Astrocyte (in vitro differentiated cells and primary cell): ENCODE data around the gene TCP1. TPM values are rescaled to one million over a fixed set of nuclear protein-coding genes. Genes with fewer than 3 reads are reported as not detected.

ENCODE experiments used
- DNase-seq: peaks from one replicate; pipeline ENCODE4 v3.0.0-alpha.2; 2010; ENCODE audit warnings: low read depth
- FAIRE-seq: peaks from 2 replicates; lab custom pipeline; 2011; peaks lifted over from hg19 to GRCh38; lab: Jason Lieb, UNC
- H2AFZ ChIP-seq: 2 replicates; pipeline ENCODE4 v1.6.0; 2012; ENCODE audit warnings: low read depth, low read length, inconsistent platforms
- H3K27ac ChIP-seq: 2 replicates; pipeline ENCODE4 v1.5.1; 2011; ENCODE audit warnings: low read depth, low read length, inconsistent platforms
- H3K27me3 ChIP-seq: 2 replicates; pipeline ENCODE4 v1.6.0; 2011; ENCODE audit warnings: low read length, inconsistent platforms; ENCODE audit not compliant: insufficient read depth
- H3K36me3 ChIP-seq: 2 replicates; pipeline ENCODE4 v1.5.1; 2011; ENCODE audit warnings: low read length, inconsistent platforms; ENCODE audit not compliant: insufficient read depth
- H3K4me1 ChIP-seq: 2 replicates; pipeline ENCODE4 v1.5.1; 2011; ENCODE audit warnings: low read length, inconsistent platforms; ENCODE audit not compliant: insufficient read depth
- H3K4me2 ChIP-seq: 2 replicates; pipeline ENCODE4 v1.6.0; 2012; ENCODE audit warnings: low read length, inconsistent platforms
- H3K4me3 ChIP-seq: 2 replicates; pipeline ENCODE4 v1.5.1; 2011; ENCODE audit warnings: low read depth, mild to moderate bottlenecking, low read length, inconsistent platforms; ENCODE audit not compliant: insufficient read depth
- H3K79me2 ChIP-seq: 2 replicates; pipeline ENCODE4 v1.6.0; 2012; ENCODE audit warnings: mild to moderate bottlenecking, low read length, inconsistent platforms; ENCODE audit not compliant: insufficient read depth
- H3K9ac ChIP-seq: 2 replicates; pipeline ENCODE4 v1.6.0; 2012; ENCODE audit warnings: mild to moderate bottlenecking, low read length, inconsistent platforms
- H3K9me3 ChIP-seq: 2 replicates; pipeline ENCODE4 v1.5.1; 2012; ENCODE audit warnings: low read depth, mild to moderate bottlenecking, low read length, inconsistent platforms; ENCODE audit not compliant: insufficient read depth
- H4K20me1 ChIP-seq: 2 replicates; pipeline ENCODE4 v1.6.0; 2012; ENCODE audit warnings: low read length, inconsistent platforms; ENCODE audit not compliant: insufficient read depth
- H3K27ac Mint-ChIP-seq: one replicate; pipeline ENCODE4 v1.8.0; 2021; ENCODE audit warnings: mild to moderate bottlenecking, mixed read lengths; ENCODE audit not compliant: unreplicated experiment
- H3K27me3 Mint-ChIP-seq: one replicate; pipeline ENCODE4 v1.8.0; 2021; ENCODE audit warnings: low read depth, mixed read lengths; ENCODE audit not compliant: unreplicated experiment
- H3K36me3 Mint-ChIP-seq: one replicate; pipeline ENCODE4 v1.8.0; 2021; ENCODE audit warnings: low read depth, mixed read lengths; ENCODE audit not compliant: unreplicated experiment
- H3K4me1 Mint-ChIP-seq: one replicate; pipeline ENCODE4 v1.8.0; 2021; ENCODE audit warnings: low read depth, mixed read lengths; ENCODE audit not compliant: unreplicated experiment
- H3K4me3 Mint-ChIP-seq: one replicate; pipeline ENCODE4 v1.8.0; 2021; ENCODE audit warnings: mild to moderate bottlenecking, moderate library complexity, mixed read lengths; ENCODE audit not compliant: unreplicated experiment
- H3K9me3 Mint-ChIP-seq: one replicate; pipeline ENCODE4 v1.8.0; 2021; ENCODE audit warnings: mild to moderate bottlenecking, mixed read lengths; ENCODE audit not compliant: unreplicated experiment
- EZH2 ChIP-seq: IDR thresholded peaks from 2 replicates; pipeline ENCODE4 v1.6.1; 2012; ENCODE audit warnings: mild to moderate bottlenecking, low read length, inconsistent platforms; ENCODE audit not compliant: insufficient read depth
- total RNA-seq: library from RNA; stranded (reverse); gene quantifications from 2 replicates; pipeline ENCODE4 v1.2.1, GENCODE V29; 2021
- TF ChIP-seq, protein P1 (sequence below): IDR thresholded peaks from 2 replicates; pipeline ENCODE4 v1.5.1; 2011; ENCODE audit warnings: low read depth, mild to moderate bottlenecking, inconsistent platforms, low read length, moderate library complexity; ENCODE audit not compliant: insufficient read depth

The TCP1 gene
- total RNA-seq, 1 donor from 2014 or later = 256 TPM

DNA sequence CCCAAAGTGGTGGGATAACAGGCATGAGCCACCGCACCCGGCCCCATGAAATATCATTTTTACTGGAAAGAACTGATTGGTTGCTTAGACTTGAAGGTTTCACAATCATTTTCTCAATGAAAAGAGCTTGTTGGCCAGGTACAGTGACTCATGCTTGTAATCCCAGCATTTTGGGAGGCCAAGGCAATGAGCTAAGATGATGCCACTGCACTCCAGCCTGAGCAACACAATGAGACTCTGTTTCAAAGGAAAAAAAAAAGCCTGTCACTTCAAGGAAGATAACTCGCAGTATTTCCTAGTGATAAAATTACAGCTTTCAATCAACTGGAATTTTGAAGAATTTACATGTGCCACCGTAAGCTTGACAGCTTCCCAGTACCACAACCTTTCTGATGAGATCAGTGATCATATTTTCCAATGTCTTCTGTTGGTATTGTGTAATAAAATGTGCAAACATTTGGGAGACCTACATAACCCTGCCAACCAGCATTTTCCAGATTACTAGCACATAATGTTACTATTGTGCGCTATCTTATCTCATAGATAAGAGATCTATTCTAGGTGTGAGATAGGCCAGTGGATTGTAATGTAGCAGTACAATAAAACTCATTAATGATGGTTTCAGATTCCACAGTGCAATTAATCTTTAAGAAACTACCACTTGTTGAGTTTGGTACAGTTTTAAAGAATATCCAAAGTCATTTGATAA, 17.9 kb upstream of the TCP1 start:
- H3K27me3 Mint-ChIP-seq = peaks cover 2% of the 10 kb centered on the region
- Histone ChIP-seq H3K4me2 (no peak overlapping the region), H3K36me3 (no peaks in the 10 kb centered on the region), H3K9ac (no peak overlapping the region), H4K20me1 (no peaks in the 10 kb centered on the region), H3K27ac (no peak overlapping the region), H3K9me3 (no peaks in the 10 kb centered on the region), H3K27me3 (no peaks in the 10 kb centered on the region), H3K4me1 (no peaks in the 10 kb centered on the region), H3K79me2 (no peaks in the 10 kb centered on the region), H3K4me3 (no peak overlapping the region), H2AFZ (no peak overlapping the region)
- H3K4me1 Mint-ChIP-seq = no peaks in the 10 kb centered on the region
- no peak overlapping the region for H3K4me3 Mint-ChIP-seq
- peak; percentile 39 for DNase-seq
- FAIRE-seq = no peak
- peaks cover 1% of the 10 kb centered on the region for H3K9me3 Mint-ChIP-seq
- no peak overlapping the region for H3K27ac Mint-ChIP-seq
- TF ChIP-seq EZH2 = no peak
- TF ChIP-seq, protein P1, sequence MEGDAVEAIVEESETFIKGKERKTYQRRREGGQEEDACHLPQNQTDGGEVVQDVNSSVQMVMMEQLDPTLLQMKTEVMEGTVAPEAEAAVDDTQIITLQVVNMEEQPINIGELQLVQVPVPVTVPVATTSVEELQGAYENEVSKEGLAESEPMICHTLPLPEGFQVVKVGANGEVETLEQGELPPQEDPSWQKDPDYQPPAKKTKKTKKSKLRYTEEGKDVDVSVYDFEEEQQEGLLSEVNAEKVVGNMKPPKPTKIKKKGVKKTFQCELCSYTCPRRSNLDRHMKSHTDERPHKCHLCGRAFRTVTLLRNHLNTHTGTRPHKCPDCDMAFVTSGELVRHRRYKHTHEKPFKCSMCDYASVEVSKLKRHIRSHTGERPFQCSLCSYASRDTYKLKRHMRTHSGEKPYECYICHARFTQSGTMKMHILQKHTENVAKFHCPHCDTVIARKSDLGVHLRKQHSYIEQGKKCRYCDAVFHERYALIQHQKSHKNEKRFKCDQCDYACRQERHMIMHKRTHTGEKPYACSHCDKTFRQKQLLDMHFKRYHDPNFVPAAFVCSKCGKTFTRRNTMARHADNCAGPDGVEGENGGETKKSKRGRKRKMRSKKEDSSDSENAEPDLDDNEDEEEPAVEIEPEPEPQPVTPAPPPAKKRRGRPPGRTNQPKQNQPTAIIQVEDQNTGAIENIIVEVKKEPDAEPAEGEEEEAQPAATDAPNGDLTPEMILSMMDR = no peak
- no peaks in the 10 kb centered on the region for H3K36me3 Mint-ChIP-seq

DNA sequence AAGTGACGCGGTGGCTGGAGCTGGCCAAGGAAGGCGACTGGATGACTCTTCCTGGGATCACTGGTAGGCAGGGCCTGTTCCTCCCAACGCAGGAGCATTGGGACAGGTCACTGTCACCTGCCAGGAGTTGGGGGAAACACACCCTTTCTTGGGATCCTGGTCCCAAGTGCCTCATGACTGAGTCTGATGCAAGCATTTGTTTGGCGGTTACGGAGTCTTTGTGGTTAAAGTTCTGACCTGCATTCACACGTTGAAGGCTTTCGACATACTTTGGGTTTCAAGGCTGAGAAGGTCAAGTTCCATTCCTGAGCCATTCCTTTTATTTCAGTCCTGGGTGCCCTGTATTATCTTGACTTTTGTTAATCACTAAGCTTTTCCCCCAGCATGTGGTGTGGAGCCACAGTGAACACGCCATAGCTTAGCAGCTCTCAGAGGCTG, 16.6 kb upstream of the TCP1 start:
- DNase-seq = peak; percentile 12
- no peak overlapping the region for H3K27ac ChIP-seq
- H3K4me3 Mint-ChIP-seq = no peak overlapping the region
- H3K27me3 Mint-ChIP-seq = peaks cover 2% of the 10 kb centered on the region
- H2AFZ ChIP-seq = no peak overlapping the region
- H3K9me3 ChIP-seq = no peaks in the 10 kb centered on the region
- no peak overlapping the region for H3K4me3 ChIP-seq
- no peaks in the 10 kb centered on the region for H3K36me3 Mint-ChIP-seq
- no peak for FAIRE-seq
- H3K4me1 ChIP-seq = no peaks in the 10 kb centered on the region
- no peaks in the 10 kb centered on the region for H3K27me3 ChIP-seq
- no peaks in the 10 kb centered on the region for H3K36me3 ChIP-seq
- H3K4me1 Mint-ChIP-seq = no peaks in the 10 kb centered on the region
- H3K9me3 Mint-ChIP-seq = peaks cover 1% of the 10 kb centered on the region
- no peak for TF ChIP-seq EZH2
- TF ChIP-seq, protein P1 = no peak
- no peak overlapping the region for H3K27ac Mint-ChIP-seq
- no peak overlapping the region for H3K4me2 ChIP-seq
- H4K20me1 ChIP-seq = no peaks in the 10 kb centered on the region
- H3K79me2 ChIP-seq = no peaks in the 10 kb centered on the region
- no peak overlapping the region for H3K9ac ChIP-seq

DNA sequence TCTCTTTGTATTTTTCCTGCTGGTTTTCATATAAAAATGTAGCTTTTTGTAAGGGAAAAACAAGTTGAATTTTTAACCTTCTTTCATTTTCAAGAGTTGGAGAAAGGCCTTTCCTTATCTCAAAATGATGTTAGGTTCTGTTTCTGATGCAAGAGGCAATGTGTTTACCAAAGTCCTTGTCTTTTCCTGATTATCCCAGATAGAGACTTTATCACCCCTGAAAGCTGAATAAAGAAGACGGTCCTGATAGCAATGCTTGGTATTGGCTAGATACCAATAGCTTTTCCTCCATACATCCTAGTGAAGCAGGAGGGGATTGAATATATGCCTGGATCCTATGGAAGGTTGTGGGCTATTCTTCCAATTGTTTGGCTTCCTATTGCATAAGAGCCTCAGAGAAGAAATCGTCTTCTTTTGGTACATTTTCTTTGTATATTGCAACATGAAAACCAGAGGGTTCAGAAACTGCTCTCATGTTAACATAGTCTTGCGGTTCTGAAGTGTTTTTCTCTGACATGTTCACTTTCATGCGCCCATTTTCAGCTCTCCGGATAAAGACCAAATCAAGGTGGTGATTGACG, 16.1 kb upstream of the TCP1 start:
- Histone ChIP-seq H3K27ac (no peak overlapping the region), H3K27me3 (no peaks in the 10 kb centered on the region), H3K79me2 (no peaks in the 10 kb centered on the region), H2AFZ (no peak overlapping the region), H4K20me1 (no peaks in the 10 kb centered on the region), H3K4me2 (no peak overlapping the region), H3K4me3 (no peak overlapping the region), H3K9me3 (no peaks in the 10 kb centered on the region), H3K36me3 (no peaks in the 10 kb centered on the region), H3K9ac (no peak overlapping the region), H3K4me1 (no peaks in the 10 kb centered on the region)
- Mint-ChIP-seq H3K9me3 (peaks cover 1% of the 10 kb centered on the region), H3K4me1 (no peaks in the 10 kb centered on the region), H3K4me3 (no peak overlapping the region), H3K27me3 (peaks cover 2% of the 10 kb centered on the region), H3K36me3 (no peaks in the 10 kb centered on the region), H3K27ac (no peak overlapping the region)
- TF ChIP-seq, protein P1 = no peak
- no peak for TF ChIP-seq EZH2
- no peak for DNase-seq
- no peak for FAIRE-seq
